GM19238 (cell line): ENCODE data around the gene ZDHHC21.
A peak's percentile ranks its signal among the peaks of the same experiment; 100 is the strongest.

Experiments used
- DNase-seq: peaks from one replicate; pipeline ENCODE4 v3.0.0; 2011; ENCODE audit warnings: low spot score; ENCODE audit not compliant: insufficient read length

Gene ZDHHC21

DNA sequence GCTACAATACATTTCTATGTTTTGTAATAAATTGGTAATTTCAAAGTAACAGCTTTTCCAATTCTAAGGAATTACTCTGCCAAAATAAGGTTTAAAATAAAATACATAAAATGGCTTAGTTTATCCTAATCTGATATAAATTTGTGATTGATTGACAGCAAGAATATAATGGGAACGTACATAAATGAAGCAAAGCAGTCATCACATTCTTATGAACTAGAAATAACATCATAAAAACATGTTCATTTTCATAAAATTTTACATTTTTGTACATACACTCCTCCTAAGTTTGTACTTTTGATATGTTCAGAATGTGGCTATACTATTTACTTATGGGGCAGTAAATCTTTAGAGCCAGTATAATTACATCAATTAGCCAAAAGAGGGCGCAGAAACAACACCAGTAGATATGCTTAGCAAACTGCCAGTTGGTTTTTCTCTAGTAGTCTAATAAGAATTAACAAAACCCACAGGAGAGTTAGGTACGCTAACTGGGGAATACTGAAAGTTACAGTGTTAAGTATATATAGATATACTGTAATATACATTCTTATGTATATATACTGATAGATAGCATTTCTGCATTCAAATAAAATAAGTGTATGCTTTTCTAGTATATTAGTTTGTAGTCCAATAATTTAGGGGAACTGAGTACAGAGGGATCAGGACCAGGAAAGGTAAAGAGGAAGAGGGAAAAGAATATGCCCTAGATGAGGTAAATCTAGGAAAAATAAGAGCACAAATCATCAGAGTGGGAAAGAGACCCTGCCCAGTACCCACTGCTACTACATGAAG is 76.8 kb downstream of the ZDHHC21 start:
- no peak for DNase-seq

GRCh38 chr9:14608540-14608939 is 84.7 kb downstream of the ZDHHC21 start:
- no peak for DNase-seq

GRCh38 chr9:14597171-14597799 is 95.9 kb downstream of the ZDHHC21 start:
- no peak for DNase-seq

DNA sequence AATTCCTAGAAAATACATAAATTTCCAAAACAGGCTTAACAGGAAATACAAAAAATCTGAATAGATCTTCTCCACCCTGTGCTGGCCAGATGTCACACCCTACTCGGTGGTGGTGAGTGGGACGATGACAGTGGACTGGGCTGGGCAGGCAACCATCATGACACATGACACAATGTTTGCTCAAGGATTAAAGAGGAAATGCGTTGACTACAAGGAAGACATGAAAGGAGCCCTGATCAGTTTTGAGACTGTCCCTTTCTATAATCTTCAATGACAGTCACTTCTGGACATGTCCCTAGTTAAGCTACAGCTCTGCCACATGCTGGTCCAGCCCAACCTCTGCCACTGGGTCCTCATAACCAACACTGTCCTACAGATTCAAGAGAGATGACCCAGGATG is 99.8 kb downstream of the ZDHHC21 start:
- no peak for DNase-seq

DNA sequence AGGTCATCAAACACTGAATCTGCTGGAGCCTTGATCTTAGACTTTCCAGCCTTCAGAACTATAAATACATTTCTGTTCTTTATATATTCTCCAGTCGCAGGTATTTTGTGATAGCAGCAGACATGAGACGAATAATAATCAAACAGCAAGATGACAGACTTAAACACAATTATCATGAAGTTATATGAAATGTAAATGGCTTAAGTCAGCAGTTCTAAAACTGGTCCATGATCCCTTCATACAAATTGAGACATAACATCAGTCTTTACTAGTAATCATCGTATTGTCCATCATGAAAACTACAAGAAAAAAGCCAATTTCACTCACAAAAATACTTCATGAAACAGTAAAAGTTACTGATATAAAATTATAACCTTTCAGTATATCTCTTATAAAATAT is 101.8 kb downstream of the ZDHHC21 start:
- DNase-seq: no peak

DNA sequence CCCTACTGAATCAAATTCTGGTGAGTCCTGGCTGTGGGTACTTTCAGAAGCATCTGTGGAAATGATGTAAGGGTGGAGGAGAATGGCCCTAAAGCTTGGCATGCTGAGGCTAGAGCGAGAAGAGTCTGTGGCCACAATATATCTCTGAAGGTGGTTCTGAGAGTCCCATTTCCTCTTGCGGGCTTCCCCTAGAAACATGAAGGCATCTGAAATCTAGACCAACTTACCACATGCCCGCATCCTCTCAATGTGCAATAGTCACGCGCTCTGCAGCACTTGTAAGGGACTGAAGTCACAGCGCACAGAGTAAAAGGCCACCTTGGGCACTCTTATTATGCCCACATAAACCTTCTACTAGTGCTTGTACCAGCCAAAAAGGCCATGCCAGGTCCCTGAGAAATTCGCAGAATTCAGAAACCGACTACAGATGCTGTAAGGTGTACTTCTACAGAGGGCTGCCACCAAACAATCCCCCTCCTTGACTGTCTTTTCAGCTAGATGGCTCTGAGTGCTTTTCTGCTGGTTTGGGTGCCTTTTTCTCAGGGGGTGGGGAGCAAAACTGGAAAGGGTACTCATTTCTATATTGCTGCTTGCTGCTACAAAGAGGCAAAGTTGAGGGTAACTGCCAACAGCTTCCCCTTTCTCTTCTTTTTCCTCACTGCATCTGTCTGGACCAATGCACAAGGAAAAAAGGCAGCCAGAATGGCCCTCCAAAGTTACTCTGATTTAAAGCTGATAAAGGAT is 107.3 kb downstream of the ZDHHC21 start:
- peak; percentile 42 for DNase-seq

GRCh38 chr9:14584571-14584970 is 108.7 kb downstream of the ZDHHC21 start:
- no peak for DNase-seq

GRCh38 chr9:14578030-14578429 is 115.2 kb downstream of the ZDHHC21 start:
- DNase-seq: no peak

- DNase-seq: no peak
Measured at GRCh38 chr9:14574173-14574572, 119.1 kb downstream of the ZDHHC21 start.

- no peak for DNase-seq
Measured at GRCh38 chr9:14573319-14573718, 119.9 kb downstream of the ZDHHC21 start.

- no peak for DNase-seq
Measured at GRCh38 chr9:14565352-14566016, 127.7 kb downstream of the ZDHHC21 start.

DNA sequence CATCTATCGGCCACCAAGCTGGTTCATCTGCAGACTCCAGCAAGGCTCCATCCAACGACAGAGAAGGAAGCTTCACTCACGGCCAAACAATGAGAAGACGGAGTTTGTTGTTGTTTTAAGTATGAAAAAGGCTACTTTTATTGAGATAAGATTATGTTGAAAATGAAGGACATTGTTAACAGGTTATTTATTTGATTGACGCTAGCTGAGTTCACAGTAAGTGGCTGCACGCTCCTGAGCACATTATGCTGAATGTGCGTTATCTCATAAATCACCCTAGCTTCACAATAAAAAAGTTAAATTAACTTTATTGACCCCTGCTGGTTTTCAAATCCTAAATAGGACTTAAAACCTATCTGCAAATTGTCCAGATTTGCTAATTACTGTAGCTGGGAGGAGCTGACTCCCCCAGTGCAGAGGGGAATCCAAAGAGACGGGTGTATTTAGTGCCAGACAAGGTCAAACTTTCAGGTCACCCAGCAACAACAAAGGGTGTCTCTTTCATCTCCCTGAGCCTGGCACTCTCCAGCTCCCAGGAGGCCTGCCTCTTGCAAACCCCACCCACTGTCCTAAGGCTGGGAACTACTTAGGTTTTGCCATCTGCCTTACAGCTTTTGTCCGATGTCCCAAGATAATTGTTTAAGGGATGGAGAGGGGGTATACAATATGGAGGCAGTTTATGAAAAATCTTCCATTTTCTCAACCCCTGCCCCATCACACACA is 129.2 kb downstream of the ZDHHC21 start:
- no peak for DNase-seq

GRCh38 chr9:14561929-14562405 is 131.3 kb downstream of the ZDHHC21 start:
- no peak for DNase-seq
